ENCODE data around the gene GNB1L.

DNA sequence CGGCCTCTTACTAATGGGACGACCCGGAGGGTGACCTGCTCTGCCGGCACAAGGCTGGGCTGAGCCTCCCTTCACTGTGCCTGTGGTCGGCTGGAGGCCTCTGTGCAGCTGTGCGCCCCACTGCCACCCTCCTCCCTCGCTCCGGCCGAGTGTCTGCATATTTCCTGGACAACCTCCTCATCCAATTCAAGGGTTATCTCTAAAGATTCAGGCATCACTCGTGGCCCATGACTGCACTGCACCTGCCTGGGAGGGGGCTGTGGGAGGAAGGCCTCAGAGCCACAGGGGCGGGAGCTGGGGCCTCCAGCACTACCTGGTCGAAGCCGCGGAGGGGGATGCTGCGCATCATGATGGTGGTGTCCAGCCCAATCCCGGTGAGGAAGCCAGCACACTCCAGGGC is 43.1 kb upstream of the GNB1L start:
- TF ChIP-seq, protein P1, sequence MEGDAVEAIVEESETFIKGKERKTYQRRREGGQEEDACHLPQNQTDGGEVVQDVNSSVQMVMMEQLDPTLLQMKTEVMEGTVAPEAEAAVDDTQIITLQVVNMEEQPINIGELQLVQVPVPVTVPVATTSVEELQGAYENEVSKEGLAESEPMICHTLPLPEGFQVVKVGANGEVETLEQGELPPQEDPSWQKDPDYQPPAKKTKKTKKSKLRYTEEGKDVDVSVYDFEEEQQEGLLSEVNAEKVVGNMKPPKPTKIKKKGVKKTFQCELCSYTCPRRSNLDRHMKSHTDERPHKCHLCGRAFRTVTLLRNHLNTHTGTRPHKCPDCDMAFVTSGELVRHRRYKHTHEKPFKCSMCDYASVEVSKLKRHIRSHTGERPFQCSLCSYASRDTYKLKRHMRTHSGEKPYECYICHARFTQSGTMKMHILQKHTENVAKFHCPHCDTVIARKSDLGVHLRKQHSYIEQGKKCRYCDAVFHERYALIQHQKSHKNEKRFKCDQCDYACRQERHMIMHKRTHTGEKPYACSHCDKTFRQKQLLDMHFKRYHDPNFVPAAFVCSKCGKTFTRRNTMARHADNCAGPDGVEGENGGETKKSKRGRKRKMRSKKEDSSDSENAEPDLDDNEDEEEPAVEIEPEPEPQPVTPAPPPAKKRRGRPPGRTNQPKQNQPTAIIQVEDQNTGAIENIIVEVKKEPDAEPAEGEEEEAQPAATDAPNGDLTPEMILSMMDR (conservative IDR thresholded peaks at IDR 0.05; ENCODE audit: low read depth, low read length) = no peak
- no peak for TF ChIP-seq EZH2 (IDR thresholded peaks at IDR 0.05; ENCODE audit: low read length, unreplicated experiment)
- no peak for TF ChIP-seq EZH2phosphoT487 (IDR thresholded peaks at IDR 0.05; ENCODE audit: borderline replicate concordance, low read length)
